GM18951 (cell line): ENCODE measurements around the gene SCUBE1.

Source experiments
- POLR2A ChIP-seq: IDR thresholded peaks from 4 replicates; pipeline ENCODE4 v1.6.1; 2011; ENCODE audit warnings: mild to moderate bottlenecking; ENCODE audit not compliant: insufficient read length, insufficient read depth; ENCODE audit errors: extremely low read depth
- in situ Hi-C: fragments of 300-500 bp; cut with MboI; formaldehyde crosslinking; loops from one replicate; pipeline ENCODE4 v1.12.0; 2022; ENCODE audit warnings: low sequenced_read_pairs, mixed read lengths, inconsistent platforms; ENCODE audit not compliant: unreplicated experiment

Gene SCUBE1

DNA sequence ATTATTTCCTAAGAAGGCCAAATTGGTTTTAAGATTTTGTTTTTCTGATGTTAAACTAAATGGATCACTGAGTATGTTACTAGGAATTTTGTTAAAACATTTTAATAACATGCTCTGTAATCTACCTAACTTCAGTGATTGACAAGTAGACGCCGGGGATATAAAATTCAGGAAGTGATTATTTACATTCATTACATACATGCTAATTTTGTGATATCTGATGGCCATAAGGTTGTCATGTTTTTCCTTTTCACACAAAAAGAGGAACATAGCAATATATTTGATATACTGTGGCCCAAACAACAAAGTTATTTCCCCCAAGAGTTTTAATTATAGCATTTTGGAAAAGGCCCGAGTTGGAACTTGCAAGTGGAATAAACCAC is 12.1 kb downstream of the SCUBE1 start:
- in situ Hi-C loops = no loop called here
- TF ChIP-seq POLR2A = no peak

GRCh38 chr22:43330178-43331068 is 12.7 kb downstream of the SCUBE1 start:
- in situ Hi-C loops = no loop called here
- TF ChIP-seq POLR2A = no peak

DNA sequence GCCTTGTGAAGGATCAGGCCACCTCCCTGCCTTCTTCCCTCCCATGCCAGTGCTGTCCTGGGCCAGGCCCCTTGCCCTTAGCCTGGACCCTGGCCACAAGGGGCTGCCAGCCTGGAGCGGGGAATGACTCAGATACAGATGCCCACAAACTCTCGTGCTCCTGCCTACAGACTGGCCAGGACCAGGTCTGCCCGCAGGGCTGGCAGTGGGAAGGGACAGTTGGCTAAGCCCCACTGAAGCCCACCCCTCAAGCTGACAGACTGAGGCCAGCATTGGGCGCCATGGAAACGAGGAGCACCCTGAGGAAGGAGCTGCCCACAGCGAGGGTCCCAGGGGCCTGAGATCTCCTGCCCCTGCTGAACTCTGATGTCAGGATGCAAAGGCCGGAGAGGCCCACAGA is 14.1 kb downstream of the SCUBE1 start:
- no peak for TF ChIP-seq POLR2A
- in situ Hi-C loops = no loop called here

- TF ChIP-seq POLR2A = no peak
- in situ Hi-C loops = no loop called here
These were observed 16.1 kb downstream of the SCUBE1 start for GRCh38 chr22:43327157-43327438.

DNA sequence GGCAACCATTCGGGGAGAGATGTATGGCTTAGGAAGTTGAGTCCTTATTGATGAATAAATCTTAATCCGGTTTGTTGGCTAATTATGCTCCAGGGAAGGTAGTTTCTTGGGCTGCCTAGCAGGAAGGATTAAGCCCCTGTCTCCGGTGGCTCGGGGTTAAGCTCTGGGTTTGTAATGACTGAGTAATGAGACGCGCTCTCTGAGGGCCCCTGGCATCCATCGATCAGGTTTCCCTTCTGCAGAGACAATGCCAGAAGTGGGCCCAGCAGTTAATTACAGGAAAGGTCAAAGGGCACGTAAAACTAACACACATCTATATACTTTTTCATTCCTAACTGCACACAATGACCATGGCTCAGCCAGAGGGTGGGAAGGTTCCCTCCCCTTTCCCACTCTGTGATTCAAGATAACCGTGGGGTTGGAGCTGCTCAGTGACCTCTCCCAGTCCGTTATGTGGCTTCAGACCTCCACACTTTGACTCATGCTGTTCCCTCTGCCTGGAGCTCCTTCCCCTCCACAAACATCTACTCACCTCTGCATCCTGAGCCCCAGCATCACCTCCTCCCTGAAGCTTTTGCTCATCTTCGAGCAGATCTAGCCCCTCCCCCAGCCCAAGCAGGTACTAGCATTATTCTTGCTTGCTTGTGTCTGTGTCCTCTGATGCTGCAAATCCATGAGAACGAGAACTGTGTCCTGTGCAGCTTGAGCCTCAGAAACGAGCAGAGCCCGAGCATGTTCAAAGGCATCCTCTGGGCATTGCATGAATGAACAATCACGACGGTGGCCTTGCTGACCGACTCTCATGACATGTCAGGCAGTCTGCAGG is 16.6 kb downstream of the SCUBE1 start:
- in situ Hi-C loops = no loop called here
- TF ChIP-seq POLR2A = no peak

GRCh38 chr22:43325176-43325575 is 18.0 kb downstream of the SCUBE1 start:
- in situ Hi-C loops = no loop called here
- TF ChIP-seq POLR2A = no peak

- TF ChIP-seq POLR2A = no peak
These were observed 21.9 kb downstream of the SCUBE1 start for GRCh38 chr22:43320943-43321900.

GRCh38 chr22:43319661-43320486 is 23.3 kb downstream of the SCUBE1 start:
- no peak for TF ChIP-seq POLR2A
- in situ Hi-C loops = loop anchor here (10.0 kb wide), 1 partner anchor 1675 kb away; no protein-coding TSS in a partner anchor

More at GRCh38 chr22:43320943-43321900, 21.9 kb downstream of the SCUBE1 start:
- in situ Hi-C loops = no loop called here

GRCh38 chr22:43317239-43317638 is 25.9 kb downstream of the SCUBE1 start:
- TF ChIP-seq POLR2A = no peak
- in situ Hi-C loops = loop anchor here (10.0 kb wide), 1 partner anchor 1678 kb away; no protein-coding TSS in a partner anchor

DNA sequence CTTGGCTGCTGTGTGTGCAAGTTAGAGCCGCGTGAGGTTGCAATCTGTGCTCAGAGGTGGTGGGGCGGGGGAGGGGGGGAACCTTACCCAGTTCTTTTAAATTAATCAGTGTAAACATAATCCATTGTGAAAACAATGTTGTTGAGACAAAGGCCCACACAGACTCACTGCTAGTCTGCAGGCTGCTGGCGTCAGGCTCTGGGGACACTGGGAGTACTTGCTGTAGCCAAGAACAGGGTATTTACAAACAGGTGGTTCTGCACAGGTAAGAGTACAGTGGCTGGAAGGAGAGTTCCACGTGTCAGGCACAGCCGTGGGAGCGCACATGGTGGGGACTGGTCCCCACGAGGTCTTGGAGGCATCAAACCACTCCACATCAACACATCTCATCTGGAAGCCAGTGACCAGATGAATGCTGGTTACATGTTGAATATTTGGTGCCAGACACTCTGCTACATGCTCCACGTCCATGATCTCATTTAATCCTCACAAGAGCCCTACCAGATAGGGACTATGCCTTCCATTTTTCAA is 27.4 kb downstream of the SCUBE1 start:
- no peak for TF ChIP-seq POLR2A
- in situ Hi-C loops = loop anchor here (10.0 kb wide), 1 partner anchor 1679 kb away; no protein-coding TSS in a partner anchor

GRCh38 chr22:43314611-43315010 is 28.6 kb downstream of the SCUBE1 start:
- in situ Hi-C loops = loop anchor here (10.0 kb wide), 1 partner anchor 1680 kb away; no protein-coding TSS in a partner anchor
- TF ChIP-seq POLR2A = no peak
